ENCODE results near the gene TNK1. TPM values are rescaled to one million over a fixed set of nuclear protein-coding genes. Genes with fewer than 3 reads are reported as not detected.

Gene TNK1
- polyA plus RNA-seq, 1 donor from 2014 or later = 0.83 TPM

GRCh38 chr17:7418472-7419152 is 37.7 kb downstream of the TNK1 start:
- H3K79me2 ChIP-seq (replicated peaks; ENCODE audit: insufficient read depth, low read length) = no peaks in the 10 kb centered on the region
- TF ChIP-seq EP300 (conservative IDR thresholded peaks at IDR 0.05; ENCODE audit: poor library complexity, severe bottlenecking) = no peak
- no peak for TF ChIP-seq TAF1 (IDR thresholded peaks at IDR 0.05; ENCODE audit: low read depth)
- TF ChIP-seq EZH2 (IDR thresholded peaks at IDR 0.05; ENCODE audit: borderline replicate concordance, insufficient read depth, low read length, poor library complexity, severe bottlenecking) = no peak
- no peaks in the 10 kb centered on the region for H3F3A ChIP-seq (ENCODE audit: insufficient read depth, low read length, poor library complexity, severe bottlenecking)
- H3K27me3 ChIP-seq (ENCODE audit: insufficient read depth, low read depth, low read length) = no peaks in the 10 kb centered on the region
- no peaks in the 10 kb centered on the region for H3K9me2 ChIP-seq (ENCODE audit: insufficient read depth, low read length)
- H3K4me2 ChIP-seq (ENCODE audit: low read length) = no peak overlapping the region
- H4K20me1 ChIP-seq (ENCODE audit: insufficient read depth) = peaks cover 4% of the 10 kb centered on the region
- H3K9me3 ChIP-seq (ENCODE audit: low read length) = no peaks in the 10 kb centered on the region
- no peak overlapping the region for H3K27ac ChIP-seq (ENCODE audit: low read length)
- no peaks in the 10 kb centered on the region for H3K36me3 ChIP-seq (ENCODE audit: insufficient read depth, low read length)
- H2AFZ ChIP-seq (ENCODE audit: low read depth, low read length) = no peak overlapping the region
- H3K9ac ChIP-seq (ENCODE audit: low read length) = no peak overlapping the region
- H3K4me3 ChIP-seq (ENCODE audit: low read length) = no peak overlapping the region

GRCh38 chr17:7419819-7420610 is 39.1 kb downstream of the TNK1 start, which contains the start of gene SPEM1:
TSS of gene SPEM1 (plus strand) at chr17:7420324. CDS start at chr17:7420385, 61 bp downstream.
- TF ChIP-seq POLR2AphosphoS5 (IDR thresholded peaks at IDR 0.05) (peak; percentile 4), SMC3 (conservative IDR thresholded peaks at IDR 0.05; ENCODE audit: poor library complexity) (no peak), RAD21 (conservative IDR thresholded peaks at IDR 0.05) (no peak), EZH2 (IDR thresholded peaks at IDR 0.05; ENCODE audit: borderline replicate concordance, insufficient read depth, low read length, poor library complexity, severe bottlenecking) (no peak), TAF1 (IDR thresholded peaks at IDR 0.05; ENCODE audit: low read depth) (no peak), EP300 (conservative IDR thresholded peaks at IDR 0.05; ENCODE audit: poor library complexity, severe bottlenecking) (no peak)
- no peaks in the 10 kb centered on the region for H3K27me3 ChIP-seq (ENCODE audit: insufficient read depth, low read depth, low read length)
- H3K27ac ChIP-seq (ENCODE audit: low read length) = no peak within 1 kb of the TSS
- no peak within 1 kb of the TSS for H3K9ac ChIP-seq (ENCODE audit: low read length)
- H3K9me3 ChIP-seq (ENCODE audit: low read length) = no peaks in the 10 kb centered on the region
- no peak within 1 kb of the TSS for H3K4me2 ChIP-seq (ENCODE audit: low read length)
- H4K20me1 ChIP-seq (ENCODE audit: insufficient read depth) = peaks cover 4% of the 10 kb centered on the region
- H3K36me3 ChIP-seq (ENCODE audit: insufficient read depth, low read length) = no peaks in the 10 kb centered on the region
- H3K4me3 ChIP-seq (ENCODE audit: low read length) = no peak within 1 kb of the TSS
- H3K9me2 ChIP-seq (ENCODE audit: insufficient read depth, low read length) = no peaks in the 10 kb centered on the region
- no peaks in the 10 kb centered on the region for H3F3A ChIP-seq (ENCODE audit: insufficient read depth, low read length, poor library complexity, severe bottlenecking)
- no peaks in the 10 kb centered on the region for H3K79me2 ChIP-seq (replicated peaks; ENCODE audit: insufficient read depth, low read length)
- no peak within 1 kb of the TSS for H2AFZ ChIP-seq (ENCODE audit: low read depth, low read length)

- H2AFZ ChIP-seq (ENCODE audit: low read depth, low read length) = no peak overlapping the region
- no peaks in the 10 kb centered on the region for H3K36me3 ChIP-seq (ENCODE audit: insufficient read depth, low read length)
- no peaks in the 10 kb centered on the region for H3K79me2 ChIP-seq (replicated peaks; ENCODE audit: insufficient read depth, low read length)
- no peak for TF ChIP-seq EP300 (conservative IDR thresholded peaks at IDR 0.05; ENCODE audit: poor library complexity, severe bottlenecking)
- TF ChIP-seq EZH2 (IDR thresholded peaks at IDR 0.05; ENCODE audit: borderline replicate concordance, insufficient read depth, low read length, poor library complexity, severe bottlenecking) = no peak
- no peak for TF ChIP-seq POLR2AphosphoS5 (IDR thresholded peaks at IDR 0.05)
- no peak for TF ChIP-seq TAF1 (IDR thresholded peaks at IDR 0.05; ENCODE audit: low read depth)
- no peak for TF ChIP-seq REST (IDR thresholded peaks at IDR 0.05; ENCODE audit: borderline replicate concordance)
- peaks cover 3% of the 10 kb centered on the region for H4K20me1 ChIP-seq (ENCODE audit: insufficient read depth)
- H3K27me3 ChIP-seq (ENCODE audit: insufficient read depth, low read depth, low read length) = no peaks in the 10 kb centered on the region
- no peaks in the 10 kb centered on the region for H3K9me2 ChIP-seq (ENCODE audit: insufficient read depth, low read length)
- H3K9me3 ChIP-seq (ENCODE audit: low read length) = no peaks in the 10 kb centered on the region
- H3K4me3 ChIP-seq (ENCODE audit: low read length) = no peak overlapping the region
- no peaks in the 10 kb centered on the region for H3F3A ChIP-seq (ENCODE audit: insufficient read depth, low read length, poor library complexity, severe bottlenecking)
- H3K4me2 ChIP-seq (ENCODE audit: low read length) = no peak overlapping the region
- H3K27ac ChIP-seq (ENCODE audit: low read length) = no peak overlapping the region
- no peak overlapping the region for H3K9ac ChIP-seq (ENCODE audit: low read length)
These were observed 40.3 kb downstream of the TNK1 start for GRCh38 chr17:7421186-7421585.

Measured in neural cell (in vitro differentiated cells).